HG02642 (cell line): ENCODE results near the gene RAB3GAP2.
"Not testable (repeated sequence)": the region's sequence is repeated elsewhere in the genome, so short reads cannot be mapped to it uniquely, and the experiment has no call there.

Source experiments
- ATAC-seq: cut with Tn5 transposase; IDR thresholded peaks from one replicate; pipeline ENCODE4 v1.9.1; 2021; ENCODE audit warnings: mild to moderate bottlenecking; ENCODE audit not compliant: unreplicated experiment, poor library complexity

Gene RAB3GAP2

GRCh38 chr1:220291580-220291979, 19.3 kb upstream of the RAB3GAP2 start:
- ATAC-seq: no peak

DNA sequence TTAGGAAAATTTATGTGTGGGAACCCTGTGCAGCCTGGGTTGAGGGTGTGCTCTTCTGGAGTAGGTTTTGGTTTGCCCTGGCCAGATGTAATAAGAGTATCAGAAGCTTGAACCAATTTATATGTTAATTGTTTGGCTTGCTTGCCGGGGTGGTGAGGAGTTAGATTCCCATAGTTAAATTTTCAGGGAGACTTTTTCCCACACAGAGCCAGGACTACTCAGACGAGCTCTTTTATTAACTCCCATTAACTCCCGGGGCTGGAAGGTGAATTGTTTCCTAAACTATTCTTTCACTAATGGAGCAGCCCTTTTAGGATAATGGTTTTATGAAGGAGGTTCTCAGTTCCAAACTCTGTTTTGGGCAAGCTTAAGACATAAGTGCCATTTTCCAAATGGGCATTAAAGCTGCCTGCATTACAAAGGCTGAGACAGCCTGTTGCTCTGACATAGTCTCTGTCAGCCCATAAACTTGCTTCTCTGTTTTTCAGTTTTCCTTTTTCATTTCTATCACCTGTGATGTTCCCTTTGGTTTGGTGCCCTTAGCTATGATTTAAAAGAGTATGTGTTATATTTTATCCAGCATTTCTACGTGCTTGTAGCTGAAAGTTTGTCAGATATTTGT, 18.0 kb upstream of the RAB3GAP2 start:
- ATAC-seq: no peak

GRCh38 chr1:220287129-220287528, 14.9 kb upstream of the RAB3GAP2 start:
- no peak for ATAC-seq

GRCh38 chr1:220283625-220284024, 11.4 kb upstream of the RAB3GAP2 start:
- ATAC-seq: no peak

GRCh38 chr1:220281159-220281574, 8.9 kb upstream of the RAB3GAP2 start:
- ATAC-seq: no peak

DNA sequence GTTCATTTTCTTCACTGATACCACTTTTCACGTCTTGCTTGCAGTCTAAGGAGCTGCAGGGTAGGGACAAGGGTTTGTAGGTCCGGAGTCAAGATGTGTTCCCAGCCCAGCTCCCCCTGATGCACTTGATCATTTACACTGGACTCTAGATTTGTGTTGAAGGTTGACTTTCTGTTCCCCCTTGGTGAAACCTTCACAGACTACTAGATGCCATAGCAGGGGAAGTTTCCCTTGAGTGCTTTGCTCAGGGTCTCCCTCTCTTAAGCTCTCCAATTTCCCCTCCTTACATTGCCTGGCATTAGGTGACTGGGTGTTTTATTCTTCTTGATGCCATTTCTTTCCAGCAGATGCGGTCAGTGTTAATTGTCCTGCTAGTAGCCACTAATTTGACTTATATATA, 8.0 kb upstream of the RAB3GAP2 start:
- ATAC-seq: no peak

- ATAC-seq: no peak
Observed at GRCh38 chr1:220278991-220279390, 6.7 kb upstream of the RAB3GAP2 start.

DNA sequence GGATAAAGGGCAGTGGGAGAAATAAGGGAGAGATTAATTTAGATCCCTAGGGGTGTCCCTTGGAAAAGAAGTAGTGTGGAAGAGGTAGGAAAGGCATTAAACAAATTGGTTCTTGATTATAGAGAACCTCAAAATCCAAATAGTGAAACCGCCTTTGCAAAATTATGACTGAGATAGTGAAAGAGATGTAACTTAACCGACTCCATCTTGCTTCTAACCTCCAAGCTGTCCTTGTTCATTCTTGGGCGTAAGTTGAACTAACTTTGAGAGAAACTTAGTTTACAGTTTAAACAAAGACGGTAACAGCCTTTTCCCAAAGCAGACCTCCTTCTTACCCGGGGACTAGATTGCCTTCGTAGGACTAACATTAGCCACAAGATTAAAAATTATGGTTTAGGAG, 3.2 kb upstream of the RAB3GAP2 start:
- no peak for ATAC-seq

- no peak for ATAC-seq
Observed at GRCh38 chr1:220274251-220274855, 2.1 kb upstream of the RAB3GAP2 start.

DNA sequence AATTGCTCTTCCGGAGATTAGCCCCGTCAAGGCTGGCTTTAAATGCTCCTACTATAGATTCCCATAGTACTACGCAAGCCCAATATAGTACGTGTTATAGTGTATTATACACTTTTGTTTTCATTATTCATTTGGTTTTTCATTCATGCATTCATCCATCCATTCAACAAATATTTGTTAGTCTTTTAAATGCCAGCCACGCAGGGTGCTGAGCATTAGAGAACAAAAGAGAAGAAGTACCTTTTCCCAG, 513 bp upstream of the RAB3GAP2 start:
- no peak for ATAC-seq

- no peak for ATAC-seq
Observed at GRCh38 chr1:220271706-220272046, 577 bp downstream of the RAB3GAP2 start.

DNA sequence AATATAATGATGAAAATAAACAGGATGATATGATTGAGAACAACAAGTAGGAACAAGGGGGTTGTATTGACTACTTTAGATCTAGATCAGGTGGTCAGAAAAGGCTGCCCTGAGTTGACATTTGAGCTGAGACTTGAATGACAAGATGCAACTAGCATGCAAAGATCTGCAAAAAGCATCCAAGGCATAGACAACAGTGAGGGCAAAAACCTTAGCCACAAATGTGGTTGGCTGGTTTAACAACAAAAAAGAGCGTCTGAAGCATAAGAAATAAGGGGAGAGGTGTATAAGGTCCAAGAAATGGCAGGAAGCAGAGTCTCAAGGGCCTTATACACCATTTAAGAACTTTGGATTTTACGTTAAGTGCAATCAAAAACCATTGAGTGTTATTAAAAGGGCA, 3.2 kb downstream of the RAB3GAP2 start:
- ATAC-seq: no peak

DNA sequence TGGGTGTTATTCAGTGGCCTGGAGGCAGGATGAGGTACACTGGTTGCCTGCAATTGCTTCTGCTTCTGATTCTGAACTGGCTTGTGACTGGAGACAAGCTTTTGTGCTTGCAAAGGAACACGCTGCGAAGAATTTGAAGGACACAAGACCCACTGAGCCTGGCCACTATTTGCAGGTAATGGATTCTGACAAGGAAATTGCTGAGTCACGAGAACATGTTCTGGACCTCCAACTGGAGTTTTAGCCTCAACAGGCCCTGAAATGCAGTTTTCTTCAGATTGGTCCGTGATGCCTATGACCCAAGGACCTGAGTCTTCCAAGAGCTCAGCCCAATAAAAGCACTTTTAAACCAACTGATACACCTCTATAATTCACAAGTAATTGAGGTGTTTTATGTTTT, 4.6 kb downstream of the RAB3GAP2 start:
- ATAC-seq: no peak

GRCh38 chr1:220260228-220260627, 12.0 kb downstream of the RAB3GAP2 start:
- ATAC-seq: not testable (repeated sequence)

DNA sequence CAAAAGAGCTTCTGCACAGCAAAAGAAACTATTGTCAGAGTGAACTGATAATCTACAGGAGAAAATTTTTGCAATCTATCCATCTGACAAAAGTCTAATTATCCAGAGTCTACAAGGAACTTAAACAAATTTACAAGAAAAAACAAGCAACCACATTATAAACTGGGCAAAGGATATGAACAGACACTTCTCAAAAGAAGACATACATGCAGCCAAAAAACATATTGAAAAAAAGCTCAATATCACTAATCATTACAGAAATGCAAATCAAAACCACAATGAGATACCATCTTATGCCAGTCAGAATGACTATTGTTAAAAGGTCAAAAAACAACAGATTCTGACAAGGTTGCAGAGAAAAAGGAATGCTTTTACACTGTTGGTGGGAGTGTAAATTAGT, 12.5 kb downstream of the RAB3GAP2 start:
- ATAC-seq: not testable (repeated sequence)

DNA sequence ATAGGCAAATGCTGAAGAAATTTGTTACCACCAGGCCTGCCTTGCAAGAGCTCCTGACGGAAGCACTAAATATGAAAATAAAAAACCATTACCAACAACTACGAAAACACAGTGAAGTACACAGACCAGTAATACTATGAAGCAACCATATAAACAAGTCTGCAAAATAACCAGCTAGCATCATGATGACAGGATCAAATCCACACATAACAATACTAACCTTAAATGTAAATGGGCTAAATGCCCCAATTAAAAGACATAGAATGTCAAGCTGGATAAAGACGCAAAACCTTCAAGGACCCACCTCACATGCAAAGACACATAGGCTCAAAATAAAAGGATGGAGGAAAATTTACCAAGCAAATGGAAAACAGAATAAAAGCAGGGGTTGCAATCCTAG, 16.1 kb downstream of the RAB3GAP2 start:
- ATAC-seq: not testable (repeated sequence)

DNA sequence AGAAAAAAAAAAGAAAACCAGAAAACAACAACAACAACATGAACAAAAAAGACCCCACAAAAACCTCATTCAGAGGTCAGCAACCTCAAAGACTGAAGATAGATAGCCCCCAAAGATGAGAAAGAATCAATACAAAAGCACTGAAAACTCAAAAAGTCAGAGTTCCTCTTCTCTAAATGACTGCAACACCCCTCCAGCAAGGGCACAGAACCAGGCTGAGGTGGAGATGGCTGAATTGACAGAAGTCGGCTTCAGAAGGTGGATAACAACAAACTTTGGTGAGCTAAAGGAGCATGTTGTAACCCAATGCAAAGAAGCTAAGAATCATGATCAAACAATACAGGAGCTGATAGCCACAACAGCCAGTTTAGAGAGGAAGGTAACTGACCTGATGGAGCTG, 17.0 kb downstream of the RAB3GAP2 start:
- no peak for ATAC-seq

GRCh38 chr1:220253290-220253689, 19.0 kb downstream of the RAB3GAP2 start:
- not testable (repeated sequence) for ATAC-seq

GRCh38 chr1:220251272-220251671, 21.0 kb downstream of the RAB3GAP2 start:
- ATAC-seq: no peak

DNA sequence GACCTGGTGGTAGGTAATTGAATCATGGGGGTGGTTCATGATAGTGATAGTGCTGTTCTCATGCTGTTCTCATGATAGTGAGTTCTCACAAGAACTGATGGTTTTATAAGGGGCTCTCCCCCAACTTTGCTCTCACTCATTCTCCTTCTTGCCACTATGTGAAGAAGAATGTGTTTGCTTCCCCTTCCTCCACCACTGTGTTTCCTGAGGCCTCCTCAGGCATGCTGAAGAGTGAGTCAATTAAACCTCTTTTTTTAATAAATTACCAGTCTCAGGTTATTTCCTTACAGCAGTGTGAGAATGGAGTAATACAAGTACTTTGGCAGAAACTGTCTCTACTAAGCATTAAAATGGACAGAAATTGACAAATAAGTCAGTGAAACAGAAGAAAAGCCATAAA, 21.6 kb downstream of the RAB3GAP2 start:
- ATAC-seq: no peak

DNA sequence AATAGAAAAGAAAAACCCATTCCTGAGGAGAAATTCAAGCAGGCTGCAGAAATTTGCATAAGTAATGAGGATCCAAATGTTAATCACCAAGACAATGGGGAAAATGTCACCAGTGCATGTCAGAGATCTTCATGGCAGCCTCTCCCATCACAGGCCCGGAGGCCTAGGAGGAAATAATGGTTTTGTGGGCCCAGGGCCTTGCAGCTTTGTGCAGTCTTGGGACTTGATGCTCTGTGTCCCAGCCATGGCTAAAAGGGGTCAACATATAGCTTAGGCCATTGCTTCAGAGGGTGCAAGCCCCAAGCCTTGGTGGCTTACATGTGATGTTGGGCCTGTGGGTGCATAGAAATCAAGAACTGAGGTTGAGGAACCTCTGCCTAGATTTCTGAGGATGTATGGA, 22.7 kb downstream of the RAB3GAP2 start:
- no peak for ATAC-seq

DNA sequence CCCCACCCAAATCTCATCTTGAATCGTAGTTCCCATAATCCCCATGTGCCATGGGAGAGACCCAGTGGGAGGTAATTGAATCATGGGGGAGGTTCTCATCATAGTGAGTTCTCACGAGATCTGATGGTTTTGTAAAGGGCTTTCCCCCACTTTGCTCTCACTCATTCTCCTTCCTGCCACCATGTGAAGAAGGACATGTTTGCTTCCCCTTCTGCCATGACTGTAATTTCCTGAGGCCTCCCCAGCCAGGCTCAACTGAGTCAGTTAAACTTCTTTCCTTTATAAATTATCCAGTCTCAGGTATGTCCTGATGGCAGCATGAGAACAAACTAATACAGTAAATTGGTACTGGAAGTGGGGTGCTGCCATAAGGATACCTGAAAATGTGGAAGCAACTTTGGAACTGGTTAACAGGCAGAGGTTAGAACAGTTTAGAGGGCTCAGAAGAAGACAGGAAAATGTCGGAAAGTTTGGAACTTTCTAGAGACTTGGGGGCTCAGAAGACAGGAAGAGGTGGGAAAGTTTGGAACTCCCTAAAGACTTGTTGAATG, 23.5 kb downstream of the RAB3GAP2 start:
- not testable (repeated sequence) for ATAC-seq
